ENCODE data around the gene TLR10. TPM values are rescaled to one million over a fixed set of nuclear protein-coding genes. Genes with fewer than 3 reads are reported as not detected.

The TLR10 gene
- total RNA-seq, 4 donors from 2014 or later, result 0.09 to 0.38 (median 0.38) TPM; not detected in 1

GRCh38 chr4:38822748-38823303 lies 40.0 kb upstream of the TLR10 start:
- Histone ChIP-seq H3K27me3 (no peaks in the 10 kb centered on the region), H3K4me3 (no peak overlapping the region), H3K9me3 (no peaks in the 10 kb centered on the region), H3K27ac (no peak overlapping the region), H3K36me3 (no peaks in the 10 kb centered on the region), H3K4me1 (peaks cover 0 to 7% (median 0%) of the 10 kb centered on the region in 3 donors)
- TF ChIP-seq POLR2A (IDR thresholded peaks at IDR 0.05), result no peak
- TF ChIP-seq, protein P1, sequence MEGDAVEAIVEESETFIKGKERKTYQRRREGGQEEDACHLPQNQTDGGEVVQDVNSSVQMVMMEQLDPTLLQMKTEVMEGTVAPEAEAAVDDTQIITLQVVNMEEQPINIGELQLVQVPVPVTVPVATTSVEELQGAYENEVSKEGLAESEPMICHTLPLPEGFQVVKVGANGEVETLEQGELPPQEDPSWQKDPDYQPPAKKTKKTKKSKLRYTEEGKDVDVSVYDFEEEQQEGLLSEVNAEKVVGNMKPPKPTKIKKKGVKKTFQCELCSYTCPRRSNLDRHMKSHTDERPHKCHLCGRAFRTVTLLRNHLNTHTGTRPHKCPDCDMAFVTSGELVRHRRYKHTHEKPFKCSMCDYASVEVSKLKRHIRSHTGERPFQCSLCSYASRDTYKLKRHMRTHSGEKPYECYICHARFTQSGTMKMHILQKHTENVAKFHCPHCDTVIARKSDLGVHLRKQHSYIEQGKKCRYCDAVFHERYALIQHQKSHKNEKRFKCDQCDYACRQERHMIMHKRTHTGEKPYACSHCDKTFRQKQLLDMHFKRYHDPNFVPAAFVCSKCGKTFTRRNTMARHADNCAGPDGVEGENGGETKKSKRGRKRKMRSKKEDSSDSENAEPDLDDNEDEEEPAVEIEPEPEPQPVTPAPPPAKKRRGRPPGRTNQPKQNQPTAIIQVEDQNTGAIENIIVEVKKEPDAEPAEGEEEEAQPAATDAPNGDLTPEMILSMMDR (IDR thresholded peaks at IDR 0.05), result no peak
- intact Hi-C loops (cut with DNase I), result no loop called here
- WGBS, 2 donors, result 83 to 84% methylated on average over 5 of the region's 5 CpGs
- DNase-seq, result no peak

GRCh38 chr4:38821739-38822138 lies 38.9 kb upstream of the TLR10 start:
- WGBS, 2 donors, result 88 to 91% methylated on average over 3 of the region's 3 CpGs
- DNase-seq, result no peak
- intact Hi-C loops (cut with DNase I), result no loop called here

GRCh38 chr4:38820329-38821061 lies 37.7 kb upstream of the TLR10 start:
- no peak for TF ChIP-seq POLR2A (IDR thresholded peaks at IDR 0.05)
- TF ChIP-seq, protein P1 (IDR thresholded peaks at IDR 0.05), result no peak
- intact Hi-C loops (cut with DNase I), result no loop called here
- H3K9me3 ChIP-seq, result no peaks in the 10 kb centered on the region

More at GRCh38 chr4:38821739-38822138, 38.9 kb upstream of the TLR10 start:
- Histone ChIP-seq H3K27ac (no peak overlapping the region), H3K4me3 (no peak overlapping the region), H3K36me3 (no peaks in the 10 kb centered on the region), H3K9me3 (no peaks in the 10 kb centered on the region), H3K4me1 (peaks cover 0 to 7% (median 0%) of the 10 kb centered on the region in 3 donors), H3K27me3 (no peaks in the 10 kb centered on the region)
- TF ChIP-seq, protein P1 (IDR thresholded peaks at IDR 0.05), result no peak
- no peak for TF ChIP-seq POLR2A (IDR thresholded peaks at IDR 0.05)

DNA sequence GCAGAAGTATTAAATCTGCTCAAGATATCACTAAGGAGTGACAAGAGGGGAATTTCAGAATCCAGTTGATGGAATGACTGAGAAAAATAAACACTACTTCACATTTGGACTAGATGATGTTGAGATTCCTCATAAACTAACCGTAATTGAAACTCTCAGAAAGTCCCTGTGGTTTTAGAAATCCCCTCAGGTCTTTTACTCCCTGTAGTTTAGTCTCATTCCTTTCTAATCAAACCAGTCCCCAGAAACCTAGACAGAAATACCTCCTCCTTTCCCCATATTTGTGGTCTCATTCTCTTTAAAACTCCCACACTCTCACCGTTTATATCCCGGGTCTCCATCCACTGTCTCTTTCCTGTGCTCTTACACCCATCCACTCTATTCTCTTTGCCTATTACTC lies 36.8 kb upstream of the TLR10 start:
- Histone ChIP-seq H3K36me3 (no peaks in the 10 kb centered on the region), H3K27ac (no peak overlapping the region), H3K4me1 (peaks cover 0 to 7% (median 0%) of the 10 kb centered on the region in 3 donors), H3K4me3 (no peak overlapping the region), H3K9me3 (no peaks in the 10 kb centered on the region), H3K27me3 (no peaks in the 10 kb centered on the region)
- intact Hi-C loops (cut with DNase I), result no loop called here
- no peak for DNase-seq
- WGBS, 2 donors, result 22 to 43% methylated on average over 3 of the region's 3 CpGs
- TF ChIP-seq, protein P1 (IDR thresholded peaks at IDR 0.05), result no peak

More at GRCh38 chr4:38820329-38821061, 37.7 kb upstream of the TLR10 start:
- no peak overlapping the region for H3K27ac ChIP-seq
- no peaks in the 10 kb centered on the region for H3K36me3 ChIP-seq
- H3K4me3 ChIP-seq, result no peak overlapping the region
- 54 to 65% methylated on average over 4 of the region's 4 CpGs for WGBS, 2 donors
- H3K4me1 ChIP-seq, result peaks cover 0 to 7% (median 0%) of the 10 kb centered on the region in 3 donors
- DNase-seq, result no peak
- no peaks in the 10 kb centered on the region for H3K27me3 ChIP-seq

GRCh38 chr4:38818441-38818976 lies 35.7 kb upstream of the TLR10 start:
- Histone ChIP-seq H3K4me3 (no peak overlapping the region), H3K36me3 (no peaks in the 10 kb centered on the region), H3K27me3 (no peaks in the 10 kb centered on the region), H3K27ac (no peak overlapping the region), H3K9me3 (no peaks in the 10 kb centered on the region), H3K4me1 (peaks cover 0 to 7% (median 0%) of the 10 kb centered on the region in 3 donors)
- WGBS, 2 donors, result 56% methylated on average over 3 to 5 of the region's 5 CpGs
- DNase-seq, result no peak
- TF ChIP-seq, protein P1 (IDR thresholded peaks at IDR 0.05), result no peak
- TF ChIP-seq POLR2A (IDR thresholded peaks at IDR 0.05), result no peak
- intact Hi-C loops (cut with DNase I), result no loop called here

Data from esophagus squamous epithelium (tissue), 5 donors.